GM11168 (cell line): ENCODE measurements around the gene CAMTA1.
"Not testable (repeated sequence)": the region's sequence is repeated elsewhere in the genome, so short reads cannot be mapped to it uniquely, and the experiment has no call there.

Source experiments
- in situ Hi-C: fragments of 300-500 bp; cut with MboI; formaldehyde crosslinking; loops from one replicate; pipeline ENCODE4 v1.12.0; 2022; ENCODE audit warnings: low sequenced_read_pairs; ENCODE audit not compliant: unreplicated experiment

The CAMTA1 gene

DNA sequence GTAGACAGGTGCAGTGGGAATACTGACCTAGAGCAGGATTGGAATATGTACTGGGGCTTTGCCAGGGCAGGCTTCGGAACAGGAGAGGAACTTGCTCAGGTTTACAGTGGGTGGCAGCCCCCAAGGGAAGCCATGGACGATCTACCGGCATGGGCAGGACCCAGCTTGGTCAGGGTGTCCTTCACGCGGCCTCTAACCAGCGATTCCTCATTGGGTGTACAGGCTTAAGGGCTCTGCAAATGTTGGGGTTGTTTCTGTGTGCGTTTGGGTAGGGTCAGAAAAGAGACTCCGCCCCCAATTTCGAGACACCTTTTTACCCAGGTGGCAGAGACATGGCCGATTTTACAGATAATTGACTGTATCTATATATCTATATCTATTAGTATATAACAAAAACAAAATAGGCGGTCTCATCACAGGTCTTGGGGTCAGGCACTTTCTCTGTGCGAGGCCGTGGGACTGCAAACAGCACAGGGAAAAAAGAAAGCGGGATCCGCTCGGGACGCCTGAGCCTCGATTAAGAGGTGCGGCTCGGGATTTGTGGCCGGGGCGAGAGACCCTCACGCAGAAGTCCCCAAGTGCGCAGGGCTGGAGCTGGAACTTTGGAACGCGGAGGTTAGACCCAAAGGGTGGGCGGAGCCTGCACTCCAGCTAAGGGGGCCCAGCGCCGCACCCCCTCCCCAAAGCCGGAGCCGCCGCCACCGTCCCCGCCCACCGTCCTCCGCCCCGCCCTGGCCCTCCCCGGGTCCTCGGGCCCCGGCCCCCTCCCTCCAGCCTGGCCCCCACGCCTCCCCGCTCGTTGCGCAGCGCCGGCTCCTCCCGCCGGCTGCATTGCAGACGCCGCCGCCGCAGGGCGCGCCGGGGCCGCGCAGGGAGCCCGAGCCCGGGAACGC, 918.3 kb downstream of the CAMTA1 start:
- in situ Hi-C loops: no loop called here

GRCh38 chr1:7704214-7705047, 919.2 kb downstream of the CAMTA1 start:
- in situ Hi-C loops: no loop called here

GRCh38 chr1:7705048-7705907, 920.0 kb downstream of the CAMTA1 start:
- in situ Hi-C loops: no loop called here

- in situ Hi-C loops: no loop called here
Measured at GRCh38 chr1:7705908-7706216, 920.6 kb downstream of the CAMTA1 start.

GRCh38 chr1:7707527-7707926, 922.3 kb downstream of the CAMTA1 start:
- in situ Hi-C loops: no loop called here

GRCh38 chr1:7708065-7708464, 922.8 kb downstream of the CAMTA1 start:
- in situ Hi-C loops: not testable (repeated sequence)

GRCh38 chr1:7710859-7711258, 925.6 kb downstream of the CAMTA1 start:
- in situ Hi-C loops: no loop called here

- in situ Hi-C loops: no loop called here
Measured at GRCh38 chr1:7712731-7713323, 927.6 kb downstream of the CAMTA1 start.

DNA sequence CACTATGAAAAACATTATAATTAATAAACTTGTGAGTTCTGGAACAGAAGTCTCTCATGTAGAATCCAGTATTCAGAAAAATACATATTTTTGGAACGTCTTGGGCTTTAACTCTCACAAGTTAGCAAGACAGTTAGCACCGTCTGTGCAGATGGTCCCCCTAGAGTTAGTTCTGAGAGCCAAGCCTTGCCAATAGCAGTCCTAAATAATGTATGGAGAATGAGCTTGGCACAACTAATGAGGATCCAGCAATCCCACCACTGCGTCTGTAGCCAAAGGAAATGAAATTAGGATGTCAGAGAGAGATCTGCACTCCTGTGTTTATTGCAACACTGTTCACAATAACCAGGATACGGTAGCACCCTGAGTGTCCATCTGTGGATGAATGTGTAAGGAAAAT, 931.3 kb downstream of the CAMTA1 start:
- in situ Hi-C loops: no loop called here

- in situ Hi-C loops: no loop called here
Measured at GRCh38 chr1:7717748-7718368, 932.6 kb downstream of the CAMTA1 start.

- in situ Hi-C loops: no loop called here
Measured at GRCh38 chr1:7719468-7720094, 934.3 kb downstream of the CAMTA1 start.

- in situ Hi-C loops: no loop called here
Measured at GRCh38 chr1:7721940-7722669, 936.9 kb downstream of the CAMTA1 start.

- in situ Hi-C loops: no loop called here
Measured at GRCh38 chr1:7722670-7723012, 937.4 kb downstream of the CAMTA1 start.

- in situ Hi-C loops: no loop called here
Measured at GRCh38 chr1:7726623-7727022, 941.4 kb downstream of the CAMTA1 start.

- in situ Hi-C loops: no loop called here
Measured at GRCh38 chr1:7727809-7728471, 942.7 kb downstream of the CAMTA1 start.

DNA sequence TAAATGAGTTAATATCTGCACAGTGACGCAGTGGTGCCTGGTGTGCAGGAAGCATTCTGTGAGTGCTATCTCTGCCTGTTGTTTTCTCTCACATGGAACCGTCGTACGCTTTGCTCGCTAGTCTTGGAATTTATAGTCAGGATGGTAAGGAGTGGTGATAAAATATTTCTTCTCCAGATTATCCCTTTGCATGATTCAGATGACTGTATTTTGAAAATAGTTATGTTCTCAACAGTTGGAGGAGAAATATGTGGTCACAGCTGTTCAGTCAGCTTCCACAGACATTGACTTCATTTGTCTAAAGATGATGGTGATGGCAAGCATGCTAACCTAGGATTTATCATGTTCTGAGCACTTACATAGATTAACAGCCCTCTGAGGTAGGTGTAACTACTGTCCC, 944.5 kb downstream of the CAMTA1 start:
- in situ Hi-C loops: no loop called here

DNA sequence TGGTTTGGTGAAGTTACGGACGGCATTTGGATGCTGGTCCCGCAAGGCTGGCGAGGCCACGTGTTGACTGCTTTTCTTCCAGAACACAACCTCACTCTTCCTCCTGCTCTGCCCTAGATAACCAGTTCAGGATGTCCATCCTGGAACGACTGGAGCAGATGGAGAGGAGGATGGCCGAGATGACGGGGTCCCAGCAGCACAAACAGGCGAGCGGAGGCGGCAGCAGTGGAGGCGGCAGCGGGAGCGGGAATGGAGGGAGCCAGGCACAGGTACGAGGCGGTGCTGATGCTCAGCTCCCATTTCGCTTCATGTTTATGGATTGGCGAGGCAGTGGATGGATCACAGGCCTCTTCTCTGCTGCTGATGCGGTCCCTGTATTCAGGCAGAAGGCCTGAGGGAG, 947.1 kb downstream of the CAMTA1 start:
- in situ Hi-C loops: no loop called here

DNA sequence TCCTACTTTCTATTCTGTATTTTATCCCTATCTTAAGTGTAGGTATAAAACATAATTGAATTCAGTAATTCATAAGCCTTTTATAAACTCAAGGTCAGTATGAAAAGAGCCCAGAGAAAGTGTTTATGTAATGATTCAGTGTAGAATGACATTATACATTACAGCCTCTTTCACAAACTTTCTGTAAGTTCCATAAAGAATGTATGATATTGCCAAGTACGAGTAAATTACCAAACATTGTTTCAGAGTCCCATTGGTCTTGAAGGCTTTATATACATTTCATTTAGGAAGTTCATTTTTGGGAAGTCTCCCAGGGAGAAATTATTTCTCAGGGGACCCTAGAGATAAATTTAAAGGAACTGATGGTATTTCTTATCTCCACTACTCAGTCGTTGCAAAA, 948.0 kb downstream of the CAMTA1 start:
- in situ Hi-C loops: no loop called here
